Measurements from ENCODE around the gene STAT5A. TPM values are rescaled to one million over a fixed set of nuclear protein-coding genes. Genes with fewer than 3 reads are reported as not detected.
"Not testable (repeated sequence)": the region's sequence is repeated elsewhere in the genome, so short reads cannot be mapped to it uniquely, and the experiment has no call there.

Gene STAT5A
- total RNA-seq, 8 experiments from 2014 or later, result 0.93 to 12.0 (median 3.0) TPM

GRCh38 chr17:42251115-42251514 lies 37.2 kb upstream of the STAT5A start:
- in situ Hi-C loops (cut with MboI; ENCODE audit: low pct_unique_long_range_greater_than_20kb in 2 of 9, low sequenced_read_pairs in 9 of 9, unreplicated experiment in 9 of 9), result no loop called here
- ATAC-seq (replicated peaks in 6 of 8), result peak in 1 of 8 experiments; percentile 42
- WGBS, 10 experiments, result 0 to 100% (median 87%) methylated on average over 1 to 2 of the region's 2 CpGs; no CpG with 5 or more reads in 2 of the 10 experiments
- H3K27ac ChIP-seq, result no peak overlapping the region
- peaks cover 0 to 7% of the 10 kb centered on the region in 2 donors for H3K4me1 ChIP-seq (replicated peaks in 1 of 2)
- no peak overlapping the region for H3K4me3 ChIP-seq

- WGBS, 10 experiments, result 22 to 86% (median 47%) methylated on average over 2 to 4 of the region's 4 CpGs; no CpG with 5 or more reads in 1 of the 10 experiments
- Histone ChIP-seq H3K4me1 (replicated peaks in 1 of 2) (peaks cover 0 to 7% of the 10 kb centered on the region in 2 donors), H3K27ac (no peak overlapping the region), H3K4me3 (no peak overlapping the region)
- peak in 4 of 8 experiments; percentile 15 to 62 (median 28) for ATAC-seq (replicated peaks in 6 of 8)
- in situ Hi-C loops (cut with MboI; ENCODE audit: low pct_unique_long_range_greater_than_20kb in 2 of 9, low sequenced_read_pairs in 9 of 9, unreplicated experiment in 9 of 9), result no loop called here
Measured at GRCh38 chr17:42252597-42253550, 35.4 kb upstream of the STAT5A start.

GRCh38 chr17:42253578-42253977 lies 34.7 kb upstream of the STAT5A start:
- Histone ChIP-seq H3K4me3 (no peak overlapping the region), H3K27ac (no peak overlapping the region), H3K4me1 (replicated peaks in 1 of 2) (peaks cover 0 to 5% of the 10 kb centered on the region in 2 donors)
- in situ Hi-C loops (cut with MboI; ENCODE audit: low pct_unique_long_range_greater_than_20kb in 2 of 9, low sequenced_read_pairs in 9 of 9, unreplicated experiment in 9 of 9), result no loop called here
- no peak for ATAC-seq (replicated peaks in 6 of 8)
- 100% methylated on average over 2 to 5 of the region's 5 CpGs; no CpG with 5 or more reads in 2 of the 10 experiments for WGBS, 10 experiments

- no peak overlapping the region for H3K4me3 ChIP-seq
- no peaks in the 10 kb centered on the region for H3K4me1 ChIP-seq (replicated peaks in 1 of 2)
- H3K27ac ChIP-seq, result no peak overlapping the region
- 80 to 100% (median 98%) methylated on average over 1 to 8 of the region's 8 CpGs; no CpG with 5 or more reads in 1 of the 10 experiments for WGBS, 10 experiments
- ATAC-seq (replicated peaks in 6 of 8), result no peak
- in situ Hi-C loops (cut with MboI; ENCODE audit: low pct_unique_long_range_greater_than_20kb in 2 of 9, low sequenced_read_pairs in 9 of 9, unreplicated experiment in 9 of 9), result no loop called here
Measured at GRCh38 chr17:42255445-42255844, 32.9 kb upstream of the STAT5A start.

- Histone ChIP-seq H3K4me3 (no peak overlapping the region), H3K27ac (no peak overlapping the region), H3K4me1 (replicated peaks in 1 of 2) (no peaks in the 10 kb centered on the region)
- 58 to 100% (median 90%) methylated on average over 1 to 6 of the region's 6 CpGs; no CpG with 5 or more reads in 1 of the 10 experiments for WGBS, 10 experiments
- ATAC-seq (replicated peaks in 6 of 8), result no peak
- in situ Hi-C loops (cut with MboI; ENCODE audit: low pct_unique_long_range_greater_than_20kb in 2 of 9, low sequenced_read_pairs in 9 of 9, unreplicated experiment in 9 of 9), result no loop called here
Measured at GRCh38 chr17:42260318-42260717, 28.0 kb upstream of the STAT5A start.

- H3K27ac ChIP-seq; H3K4me1 ChIP-seq (replicated peaks in 1 of 2); ATAC-seq (replicated peaks in 6 of 8); H3K4me3 ChIP-seq; in situ Hi-C loops (cut with MboI; ENCODE audit: low pct_unique_long_range_greater_than_20kb in 2 of 9, low sequenced_read_pairs in 9 of 9, unreplicated experiment in 9 of 9): not testable (repeated sequence)
- no CpG with 5 or more reads among the region's 4 CpGs for WGBS, 10 experiments
Measured at GRCh38 chr17:42264366-42264765, 23.9 kb upstream of the STAT5A start.

- no peak overlapping the region for H3K27ac ChIP-seq
- ATAC-seq (replicated peaks in 6 of 8), result peak in 1 of 8 experiments; percentile 10
- in situ Hi-C loops (cut with MboI; ENCODE audit: low pct_unique_long_range_greater_than_20kb in 2 of 9, low sequenced_read_pairs in 9 of 9, unreplicated experiment in 9 of 9), result no loop called here
- 67 to 100% (median 87%) methylated on average over 1 to 2 of the region's 2 CpGs for WGBS, 10 experiments
- peaks cover 6 to 8% of the 10 kb centered on the region in 2 donors for H3K4me1 ChIP-seq (replicated peaks in 1 of 2)
- no peak overlapping the region for H3K4me3 ChIP-seq
Measured at GRCh38 chr17:42266462-42266861, 21.8 kb upstream of the STAT5A start.

- WGBS, 10 experiments, result 49 to 91% (median 81%) methylated on average over 1 to 9 of the region's 9 CpGs; no CpG with 5 or more reads in 1 of the 10 experiments
- in situ Hi-C loops (cut with MboI; ENCODE audit: low pct_unique_long_range_greater_than_20kb in 2 of 9, low sequenced_read_pairs in 9 of 9, unreplicated experiment in 9 of 9), result no loop called here
- Histone ChIP-seq H3K4me3 (no peak overlapping the region), H3K27ac (no peak overlapping the region), H3K4me1 (replicated peaks in 1 of 2) (peaks cover 7 to 8% of the 10 kb centered on the region in 2 donors)
- peak; percentile 38 to 99 (median 84) for ATAC-seq (replicated peaks in 6 of 8)
Measured at GRCh38 chr17:42266918-42267766, 21.2 kb upstream of the STAT5A start.

- Histone ChIP-seq H3K4me3 (no peak overlapping the region), H3K27ac (no peak overlapping the region), H3K4me1 (replicated peaks in 1 of 2) (peaks cover 10 to 12% of the 10 kb centered on the region in 2 donors)
- WGBS, 10 experiments, result 65 to 95% (median 92%) methylated on average over 2 to 5 of the region's 5 CpGs
- ATAC-seq (replicated peaks in 6 of 8), result no peak
- in situ Hi-C loops (cut with MboI; ENCODE audit: low pct_unique_long_range_greater_than_20kb in 2 of 9, low sequenced_read_pairs in 9 of 9, unreplicated experiment in 9 of 9), result no loop called here
Measured at GRCh38 chr17:42268236-42268635, 20.1 kb upstream of the STAT5A start.

- no peak overlapping the region for H3K4me3 ChIP-seq
- H3K4me1 ChIP-seq (replicated peaks in 1 of 2), result peaks cover 12 to 26% of the 10 kb centered on the region in 2 donors
- in situ Hi-C loops (cut with MboI; ENCODE audit: low pct_unique_long_range_greater_than_20kb in 2 of 9, low sequenced_read_pairs in 9 of 9, unreplicated experiment in 9 of 9), result no loop called here
- WGBS, 10 experiments, result 50 to 100% (median 85%) methylated on average over 1 to 4 of the region's 4 CpGs
- no peak overlapping the region for H3K27ac ChIP-seq
- ATAC-seq (replicated peaks in 6 of 8), result no peak
Measured at GRCh38 chr17:42270170-42270535, 18.1 kb upstream of the STAT5A start.

- in situ Hi-C loops (cut with MboI; ENCODE audit: low pct_unique_long_range_greater_than_20kb in 2 of 9, low sequenced_read_pairs in 9 of 9, unreplicated experiment in 9 of 9), result no loop called here
- Histone ChIP-seq H3K27ac (no peak overlapping the region), H3K4me3 (no peak overlapping the region), H3K4me1 (replicated peaks in 1 of 2) (peaks cover 12 to 26% of the 10 kb centered on the region in 2 donors)
- ATAC-seq (replicated peaks in 6 of 8), result no peak
- WGBS, 10 experiments, result 56 to 91% (median 78%) methylated on average over 1 to 6 of the region's 6 CpGs
Measured at GRCh38 chr17:42270596-42270995, 17.7 kb upstream of the STAT5A start.

GRCh38 chr17:42271006-42271778 lies 17.1 kb upstream of the STAT5A start:
- in situ Hi-C loops (cut with MboI; ENCODE audit: low pct_unique_long_range_greater_than_20kb in 2 of 9, low sequenced_read_pairs in 9 of 9, unreplicated experiment in 9 of 9), result no loop called here
- Histone ChIP-seq H3K27ac (no peak overlapping the region), H3K4me1 (replicated peaks in 1 of 2) (peaks cover 12 to 26% of the 10 kb centered on the region in 2 donors), H3K4me3 (no peak overlapping the region)
- 70 to 100% (median 85%) methylated on average over 1 to 3 of the region's 3 CpGs for WGBS, 10 experiments
- ATAC-seq (replicated peaks in 6 of 8), result no peak

- Histone ChIP-seq H3K4me1 (replicated peaks in 1 of 2) (peaks cover 13 to 26% of the 10 kb centered on the region in 2 donors), H3K4me3 (no peak overlapping the region), H3K27ac (no peak overlapping the region)
- in situ Hi-C loops (cut with MboI; ENCODE audit: low pct_unique_long_range_greater_than_20kb in 2 of 9, low sequenced_read_pairs in 9 of 9, unreplicated experiment in 9 of 9), result no loop called here
- no peak for ATAC-seq (replicated peaks in 6 of 8)
Measured at GRCh38 chr17:42271779-42272035, 16.6 kb upstream of the STAT5A start.

Data from motor neuron (in vitro differentiated cells).